H1 (cell line): Measurements from ENCODE around the gene SLC2A13. TPM values are rescaled to one million over a fixed set of nuclear protein-coding genes. Genes with fewer than 3 reads are reported as not detected.

Experiments used
- CTCF ChIA-PET: fragments of 300-600 bp; sonication (Branson Sonifier 250); formaldehyde crosslinking; loops from one replicate; lab custom pipeline; 2021; ENCODE audit not compliant: partially characterized antibody; lab: Charles Lee
- POLR2A ChIA-PET: fragments of 300-600 bp; sonication (Branson Sonifier 250); formaldehyde crosslinking; loops from one replicate; lab custom pipeline; 2021; ENCODE audit warnings: inconsistent platforms; ENCODE audit not compliant: partially characterized antibody; lab: Charles Lee
- DNase-seq, 2 experiments: peaks; one replicate each; pipeline versions ENCODE4 v3.0.0 to v3.0.0-alpha.2; 2010 to 2022; ENCODE audit warnings: low spot score in 2 of 2, low read depth in 1 of 2, mixed read lengths in 1 of 2
- FAIRE-seq: peaks from 2 replicates; lab custom pipeline; 2011; peaks lifted over from hg19 to GRCh38; lab: Jason Lieb, UNC
- H2AFZ ChIP-seq: 2 replicates; pipeline ENCODE4 v1.8.1; 2012; ENCODE audit warnings: low read length, inconsistent platforms
- H2AK5ac ChIP-seq: 2 replicates; pipeline ENCODE4 v1.6.1; 2013; ENCODE audit warnings: low read depth, low read length
- H2BK120ac ChIP-seq: replicated peaks from 2 replicates; pipeline ENCODE3; 2013; ENCODE audit warnings: low read depth, low read length, inconsistent platforms
- H2BK12ac ChIP-seq: 2 replicates; pipeline ENCODE4 v1.6.1; 2013; ENCODE audit warnings: low read depth, low read length
- H2BK15ac ChIP-seq: 2 replicates; pipeline ENCODE4 v1.6.1; 2013; ENCODE audit warnings: low read length
- H2BK20ac ChIP-seq: 2 replicates; pipeline ENCODE4 v1.6.1; 2013; ENCODE audit warnings: low read length
- H2BK5ac ChIP-seq: 2 replicates; pipeline ENCODE4 v1.6.1; 2013; ENCODE audit warnings: low read depth, low read length
- H3K14ac ChIP-seq: 2 replicates; pipeline ENCODE4 v1.6.1; 2013; ENCODE audit warnings: inconsistent platforms; ENCODE audit not compliant: insufficient read length
- H3K18ac ChIP-seq: 2 replicates; pipeline ENCODE4 v1.6.1; 2013; ENCODE audit warnings: low read length; ENCODE audit errors: extremely low read depth
- H3K23ac ChIP-seq: 2 replicates; pipeline ENCODE4 v1.6.1; 2013; ENCODE audit warnings: inconsistent platforms; ENCODE audit not compliant: insufficient read length
- H3K23me2 ChIP-seq: 2 replicates; pipeline ENCODE4 v1.6.1; 2013; ENCODE audit warnings: low read depth, low read length
- H3K27ac ChIP-seq: 2 replicates; pipeline ENCODE4 v1.6.1; 2011; ENCODE audit warnings: low read depth, low read length, inconsistent platforms
- H3K27me3 ChIP-seq, 4 experiments: replicated peaks in 1 of 4; 1 replicate in 1 of 4; 2 replicates in 3 of 4; pipeline versions ENCODE4 v1.6.1 to v1.8.1; 2011 to 2013; ENCODE audit warnings: low read length in 3 of 4, mild to moderate bottlenecking in 3 of 4, inconsistent platforms in 2 of 4, mixed read lengths in 2 of 4, moderate library complexity in 1 of 4; ENCODE audit not compliant: control insufficient read depth in 3 of 4, insufficient read depth in 3 of 4; ENCODE audit errors: extremely low read depth in 1 of 4
- H3K36me3 ChIP-seq, 4 experiments: 2 replicates each; pipeline versions ENCODE4 v1.6.1 to v1.8.1; 2011 to 2013; ENCODE audit warnings: mild to moderate bottlenecking in 4 of 4, low read length in 3 of 4, moderate library complexity in 2 of 4, control low read depth in 1 of 4, inconsistent platforms in 1 of 4; ENCODE audit not compliant: insufficient read depth in 4 of 4, control insufficient read depth in 2 of 4
- H3K4ac ChIP-seq: replicated peaks from 2 replicates; pipeline ENCODE3; 2013; ENCODE audit warnings: low read length, low read depth, mixed read lengths, inconsistent platforms; ENCODE audit not compliant: insufficient read length
- H3K4me1 ChIP-seq, 4 experiments: replicated peaks in 1 of 4; 1 replicate in 1 of 4; 2 replicates in 3 of 4; pipeline versions ENCODE4 v1.6.1 to v1.8.1; 2011 to 2013; ENCODE audit warnings: low read length in 3 of 4, inconsistent platforms in 2 of 4, mixed read lengths in 1 of 4; ENCODE audit not compliant: insufficient read depth in 4 of 4, control insufficient read depth in 3 of 4
- H3K4me2 ChIP-seq, 2 experiments: 2 replicates each; pipeline versions ENCODE4 v1.6.1 to v1.8.1; 2011 to 2013; ENCODE audit warnings: low read depth in 2 of 2, low read length in 2 of 2, control low read depth in 1 of 2, inconsistent platforms in 1 of 2, mild to moderate bottlenecking in 1 of 2; ENCODE audit not compliant: insufficient read depth in 1 of 2
- H3K4me3 ChIP-seq, 4 experiments: fragments of 200-600, 300-600 bp in 1 of 4; sonication (generic), shearing (Covaris generic), sonication (Bioruptor Twin) in 1 of 4; 2 replicates each; pipeline versions ENCODE4 v1.5.1 to v1.8.1; 2011 to 2016; ENCODE audit warnings: low read length in 4 of 4, low read depth in 3 of 4, control low read depth in 2 of 4, inconsistent platforms in 2 of 4, mild to moderate bottlenecking in 2 of 4, mixed read lengths in 1 of 4, moderate library complexity in 1 of 4; ENCODE audit not compliant: insufficient read depth in 2 of 4; ENCODE audit errors: extremely low read depth in 1 of 4
- H3K56ac ChIP-seq: replicated peaks from 2 replicates; pipeline ENCODE3; 2013; ENCODE audit warnings: low read depth, mild to moderate bottlenecking, mixed read lengths, low read length, inconsistent platforms; ENCODE audit not compliant: insufficient read length
- H3K79me1 ChIP-seq: 2 replicates; pipeline ENCODE4 v1.6.1; 2013; ENCODE audit warnings: low read depth, low read length, control low read depth
- H3K79me2 ChIP-seq, 2 experiments: 2 replicates each; pipeline versions ENCODE4 v1.6.1 to v1.8.1; 2012 to 2013; ENCODE audit warnings: low read length in 2 of 2, mild to moderate bottlenecking in 2 of 2, inconsistent platforms in 1 of 2; ENCODE audit not compliant: insufficient read depth in 2 of 2, control insufficient read depth in 1 of 2
- H3K9ac ChIP-seq, 4 experiments: replicated peaks in 1 of 4; 1 replicate in 1 of 4; 2 replicates in 3 of 4; pipeline versions ENCODE4 v1.6.1 to v1.8.1; 2011 to 2013; ENCODE audit warnings: low read depth in 3 of 4, low read length in 3 of 4, control low read depth in 2 of 4, mild to moderate bottlenecking in 2 of 4, moderate library complexity in 2 of 4, inconsistent platforms in 1 of 4; ENCODE audit errors: extremely low read depth in 1 of 4
- H3K9me3 ChIP-seq, 2 experiments: 2 replicates each; pipeline versions ENCODE4 v1.6.1 to v1.8.1; 2012 to 2013; ENCODE audit warnings: mild to moderate bottlenecking in 2 of 2, moderate library complexity in 2 of 2, control low read depth in 1 of 2, inconsistent platforms in 1 of 2, low read depth in 1 of 2, low read length in 1 of 2, mixed read lengths in 1 of 2; ENCODE audit not compliant: insufficient read depth in 2 of 2
- H4K20me1 ChIP-seq, 2 experiments: replicated peaks in 1 of 2; 2 replicates each; pipeline versions ENCODE3 to v1.8.1; 2011 to 2013; ENCODE audit warnings: inconsistent platforms in 2 of 2, low read length in 2 of 2, mild to moderate bottlenecking in 1 of 2; ENCODE audit not compliant: insufficient read depth in 2 of 2, control insufficient read depth in 1 of 2
- H4K5ac ChIP-seq: 2 replicates; pipeline ENCODE4 v1.6.1; 2013; ENCODE audit warnings: low read length, low read depth, mixed read lengths, inconsistent platforms; ENCODE audit not compliant: insufficient read length
- H4K8ac ChIP-seq: 2 replicates; pipeline ENCODE4 v1.8.0; 2013; ENCODE audit warnings: mild to moderate bottlenecking, moderate library complexity, low read length, inconsistent platforms; ENCODE audit not compliant: insufficient read depth; ENCODE audit errors: extremely low read depth
- H4K91ac ChIP-seq: replicated peaks from 2 replicates; pipeline ENCODE3; 2013; ENCODE audit warnings: low read length, mixed read lengths, inconsistent platforms; ENCODE audit not compliant: insufficient read length
- RNF2 ChIP-seq: fragments of 200-900, 300-1000 bp; sonication (generic); IDR thresholded peaks from 2 replicates; pipeline ENCODE4 v1.7.1; 2016; ENCODE audit warnings: borderline replicate concordance, low read depth, mild to moderate bottlenecking, antibody characterized with exemption, low read length; ENCODE audit not compliant: poor library complexity, severe bottlenecking; ENCODE audit errors: missing control alignments
- TAF1 ChIP-seq: IDR thresholded peaks from 2 replicates; pipeline ENCODE4 v1.6.1; 2011; ENCODE audit warnings: mild to moderate bottlenecking, low read depth, low read length
- WGBS, 2 experiments: shearing (Covaris generic) in 1 of 2; methylation state at CpG; one replicate each; pipeline versions ENCODE4 v1.1.6 to v1.1.7; 2013 to 2015; ENCODE audit warnings: low lambda C conversion rate in 2 of 2, mixed read lengths in 2 of 2, inconsistent platforms in 1 of 2, low coverage in 1 of 2, missing lambda C conversion rate in 1 of 2; ENCODE audit not compliant: insufficient replicate concordance in 2 of 2, insufficient coverage in 1 of 2, insufficient read length in 1 of 2; ENCODE audit errors: extremely low coverage in 1 of 2, missing lambda C conversion rate in 1 of 2; 5-methylcytosine and 5-hydroxymethylcytosine counted together
- polyA plus RNA-seq, 7 experiments: library from polyadenylated mRNA; depleted of rRNA in 3 of 7; stranded (reverse) in 5 of 7; unstranded in 2 of 7; fragments of >200 nt in 5 of 7; fragments of 200-250 nt in 2 of 7; gene quantifications; 1 replicate in 5 of 7; 2 replicates in 1 of 7; 4 replicates in 1 of 7; pipeline versions ENCODE4 v1.2.1 to v1.2.3, GENCODE V29; 2011 to 2013; ENCODE audit warnings: missing spikeins in 2 of 7, mixed read lengths in 2 of 7
- total RNA-seq: library from RNA; stranded (reverse); fragmentation: NEBNext Ultra II Directional; extraction: Animal tissue kit (Norgen Biotek cat#: 25700); gene quantifications from 2 replicates; pipeline ENCODE4 v1.2.1, GENCODE V29; 2021

SLC2A13 gene
- total and polyA plus RNA-seq, 2 of the 8 experiments (the other 6 are each of a cell fraction or from before 2014, with no cell fraction given), result 2.8 to 9.6 TPM

GRCh38 chr12:39763071-39763889, 342.6 kb downstream of the SLC2A13 start:
- H3K36me3 ChIP-seq, result no peaks in the 10 kb centered on the region; a peak in 1 of 8 replicates
- H4K5ac ChIP-seq, result no peak overlapping the region
- no peak overlapping the region for H2AFZ ChIP-seq
- H3K4me3 ChIP-seq, result no peak overlapping the region
- no peak overlapping the region for H3K27ac ChIP-seq
- DNase-seq (no peak), FAIRE-seq (no peak)
- no peak overlapping the region for H2BK20ac ChIP-seq
- H3K4me1 ChIP-seq, result peaks cover 2 to 10% (median 5%) of the 10 kb centered on the region in 4 experiments; a peak in 4 of 7 replicates
- H3K23me2 ChIP-seq, result no peaks in the 10 kb centered on the region
- H3K27me3 ChIP-seq, result no peaks in the 10 kb centered on the region
- no peak overlapping the region for H4K8ac ChIP-seq
- ChIA-PET CTCF (interaction anchor here (0.7 to 2.3 kb wide), 8 partner anchors 10 to 1673 kb away, joined by 3 to 9 read pairs (median 4); partner anchors contain the start of gene SLC2A13), POLR2A (interaction anchor here (0.7 to 0.9 kb wide), 2 partner anchors 11 to 197 kb away, joined by 3 to 4 read pairs; no protein-coding TSS in a partner anchor)
- no peak overlapping the region for H2BK120ac ChIP-seq
- 74 to 100% methylated on average over 1 to 6 of the region's 6 CpGs for WGBS, 2 experiments
- H3K9ac ChIP-seq, result no peak overlapping the region
- H3K14ac ChIP-seq, result no peak overlapping the region
- TF ChIP-seq TAF1 (no peak), RNF2 (no peak)
- H4K20me1 ChIP-seq, result no peaks in the 10 kb centered on the region
- peak overlapping the region; percentile 7 to 41; a peak in 3 of 4 replicates for H3K4me2 ChIP-seq
- no peak overlapping the region for H2AK5ac ChIP-seq
- H3K18ac ChIP-seq, result no peak overlapping the region
- H3K56ac ChIP-seq, result no peak overlapping the region
- H2BK12ac ChIP-seq, result no peak overlapping the region
- no peak overlapping the region for H3K4ac ChIP-seq
- H2BK5ac ChIP-seq, result no peak overlapping the region
- H3K9me3 ChIP-seq, result peaks cover 0 to 3% of the 10 kb centered on the region in 2 experiments; a peak in 1 of 4 replicates
- no peaks in the 10 kb centered on the region for H3K79me1 ChIP-seq
- H4K91ac ChIP-seq, result no peak overlapping the region
- H3K23ac ChIP-seq, result no peak overlapping the region
- no peaks in the 10 kb centered on the region for H3K79me2 ChIP-seq
- no peak overlapping the region for H2BK15ac ChIP-seq
